ENCODE measurements around the gene GAS5.
"Not testable (repeated sequence)": the region's sequence is repeated elsewhere in the genome, so short reads cannot be mapped to it uniquely, and the experiment has no call there.

The GAS5 gene

DNA sequence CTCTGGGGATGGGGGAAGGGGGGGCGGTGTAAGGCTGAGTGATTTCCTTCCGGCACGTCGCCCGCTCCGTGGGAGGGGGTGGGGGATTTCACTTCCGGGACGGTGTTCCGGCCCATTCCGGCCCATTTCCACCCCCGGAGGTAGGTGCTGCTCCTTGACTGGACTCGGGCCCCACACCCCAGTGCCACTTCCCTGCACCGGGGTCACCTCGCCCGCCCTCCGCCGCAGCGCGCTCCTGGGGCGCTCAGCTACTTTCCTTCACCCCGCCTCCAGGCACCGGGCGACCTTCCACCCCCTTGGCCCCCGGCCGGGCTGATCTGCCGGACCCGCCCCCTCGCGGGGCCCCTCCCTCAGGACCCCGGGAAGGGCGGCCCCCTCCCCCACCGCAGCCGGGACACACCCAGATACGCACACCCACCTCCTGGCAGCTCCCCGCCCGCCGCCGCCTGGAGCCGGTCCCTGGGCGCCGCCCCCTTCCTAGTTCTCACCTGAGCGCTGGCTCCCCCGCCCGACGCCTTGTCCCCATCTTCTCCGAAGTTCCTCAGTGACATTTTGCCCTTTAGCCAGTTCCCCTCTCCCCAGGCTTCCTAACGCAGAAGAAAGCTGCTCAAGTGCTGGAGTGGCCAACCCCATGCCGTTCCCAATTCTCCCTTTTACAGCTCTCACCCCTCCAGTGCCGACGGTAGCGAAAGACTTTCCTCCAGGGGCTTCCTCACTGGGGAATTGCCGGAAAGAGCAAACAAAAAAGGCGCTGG is 654 bp upstream of the GAS5 start, which contains the start of gene ZBTB37:
TSS of gene ZBTB37 (plus strand) at position 115 of the 755 bp plus-strand sequence. CDS start 1,846 bp downstream, outside the sequence.
- DNase-seq, result peak; percentile 88

DNA sequence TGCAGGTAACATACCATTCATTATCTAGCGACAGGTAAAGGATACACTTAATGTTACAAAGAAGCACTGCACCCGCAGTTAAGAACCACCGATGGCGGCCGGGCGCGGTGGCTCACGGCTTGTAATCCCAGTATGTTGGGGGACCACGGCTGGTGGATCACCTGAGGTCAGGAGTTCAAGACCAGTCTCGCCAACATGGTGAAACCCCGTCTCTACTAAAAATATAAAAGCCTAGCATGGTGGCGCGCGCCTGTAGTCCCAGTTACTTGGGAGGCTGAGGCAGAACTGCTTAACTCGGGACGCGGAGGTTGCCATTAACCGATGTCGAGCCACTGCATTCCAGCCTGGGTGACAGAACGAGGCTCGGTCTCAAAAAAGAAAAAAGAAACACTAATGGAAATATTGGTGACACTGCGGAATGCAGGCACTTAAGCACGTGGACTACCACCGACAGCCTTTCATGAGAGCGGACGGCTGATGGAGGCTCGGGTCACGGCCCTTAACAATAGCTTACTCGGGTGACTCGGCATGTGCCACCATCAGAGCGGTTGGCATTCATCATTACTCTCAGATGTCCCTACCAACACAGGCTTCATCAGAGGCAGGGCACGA is 542 bp downstream of the GAS5 start:
- no peak for DNase-seq

DNA sequence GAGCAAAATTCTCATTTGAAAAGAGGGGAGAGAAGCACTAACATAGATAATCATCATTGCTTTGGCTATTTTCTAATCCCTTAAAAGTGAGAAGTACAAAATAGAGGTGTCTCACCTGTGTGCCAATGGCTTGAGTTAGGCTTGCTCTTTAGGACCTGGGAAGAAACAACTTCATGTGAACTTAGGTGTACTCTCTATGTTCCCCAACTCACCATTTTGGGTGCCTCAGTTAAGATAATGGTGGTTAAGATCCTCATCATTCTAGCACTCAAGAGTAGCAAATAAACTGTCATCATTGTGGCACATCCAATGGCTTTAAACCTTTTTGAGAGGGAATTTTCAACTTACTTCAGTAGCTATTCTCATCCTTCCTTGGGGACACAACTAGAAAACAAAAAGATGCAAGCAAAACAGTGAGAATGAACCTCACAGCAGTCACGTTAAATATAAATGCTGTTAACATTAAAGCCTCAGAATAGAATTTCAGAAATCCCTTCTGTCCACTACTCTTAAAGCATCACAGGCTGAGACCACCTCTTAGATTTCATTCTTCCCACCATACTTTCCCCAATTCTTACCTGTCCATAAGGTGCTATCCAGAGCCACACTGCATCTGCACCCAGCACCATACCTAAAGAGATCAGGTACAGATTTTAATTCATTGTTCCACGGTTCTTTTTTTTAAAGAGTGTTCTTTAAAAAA is 1.2 kb downstream of the GAS5 start:
- no peak for DNase-seq

DNA sequence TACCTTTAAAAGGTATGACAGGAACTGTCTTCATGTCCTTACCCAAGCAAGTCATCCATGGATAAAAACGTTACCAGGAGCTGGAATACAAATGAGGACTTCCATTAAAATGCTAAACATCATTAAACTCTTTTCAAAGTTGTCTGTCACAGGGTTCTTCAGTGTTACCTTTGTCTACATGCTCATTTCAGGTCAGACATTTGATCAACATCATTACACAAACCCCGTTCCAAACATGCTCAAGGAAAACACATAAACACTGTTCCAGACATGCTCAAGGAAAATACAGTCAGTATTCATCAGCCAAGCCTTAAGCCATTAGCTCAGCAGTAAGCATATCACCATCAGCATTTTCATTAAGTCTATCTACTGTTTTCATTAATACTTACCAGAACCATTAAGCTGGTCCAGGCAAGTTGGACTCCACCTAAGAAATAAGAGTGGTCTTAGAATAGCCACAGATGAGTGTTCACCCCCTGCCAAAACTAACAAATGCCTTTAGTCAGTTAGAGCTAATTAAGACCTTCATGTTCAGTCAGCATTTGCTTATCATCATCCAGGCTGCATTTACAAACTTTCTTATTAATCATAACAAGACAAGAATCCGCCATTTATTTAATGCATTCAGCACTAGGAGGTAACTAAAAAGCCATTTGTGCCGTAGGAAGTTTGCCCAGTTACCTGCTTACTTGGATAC is 2.2 kb downstream of the GAS5 start:
- no peak for DNase-seq

DNA sequence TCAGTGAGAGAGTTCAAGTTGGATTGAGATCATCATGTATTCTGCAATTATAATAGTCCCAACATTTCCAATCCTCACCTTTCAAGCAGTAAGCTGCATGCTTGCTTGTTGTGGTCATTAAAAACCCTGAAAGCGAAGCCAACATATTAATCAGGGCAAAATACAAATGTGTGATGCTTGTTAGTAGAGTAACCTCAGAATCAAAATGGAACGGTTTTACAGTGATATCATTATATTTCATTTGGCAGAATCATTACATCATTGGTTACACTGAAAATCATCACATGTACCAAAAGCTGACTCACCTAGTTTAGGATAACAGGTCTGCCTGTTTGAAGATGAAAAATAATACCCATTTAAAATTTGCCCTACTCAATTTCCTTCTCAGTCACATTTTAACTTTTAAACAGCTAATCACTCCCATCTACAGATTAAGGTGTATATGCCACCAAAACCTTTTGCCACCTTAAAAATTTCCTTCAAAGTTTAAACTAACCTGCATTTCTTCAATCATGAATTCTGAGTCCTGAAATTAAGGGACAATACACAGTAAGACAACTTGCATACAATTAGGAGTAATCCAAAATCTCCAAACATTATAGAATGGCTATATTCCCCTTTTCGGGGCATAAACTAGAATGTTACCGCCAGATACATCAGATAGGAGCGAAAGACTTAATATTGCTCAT is 3.5 kb downstream of the GAS5 start:
- DNase-seq, result no peak

DNA sequence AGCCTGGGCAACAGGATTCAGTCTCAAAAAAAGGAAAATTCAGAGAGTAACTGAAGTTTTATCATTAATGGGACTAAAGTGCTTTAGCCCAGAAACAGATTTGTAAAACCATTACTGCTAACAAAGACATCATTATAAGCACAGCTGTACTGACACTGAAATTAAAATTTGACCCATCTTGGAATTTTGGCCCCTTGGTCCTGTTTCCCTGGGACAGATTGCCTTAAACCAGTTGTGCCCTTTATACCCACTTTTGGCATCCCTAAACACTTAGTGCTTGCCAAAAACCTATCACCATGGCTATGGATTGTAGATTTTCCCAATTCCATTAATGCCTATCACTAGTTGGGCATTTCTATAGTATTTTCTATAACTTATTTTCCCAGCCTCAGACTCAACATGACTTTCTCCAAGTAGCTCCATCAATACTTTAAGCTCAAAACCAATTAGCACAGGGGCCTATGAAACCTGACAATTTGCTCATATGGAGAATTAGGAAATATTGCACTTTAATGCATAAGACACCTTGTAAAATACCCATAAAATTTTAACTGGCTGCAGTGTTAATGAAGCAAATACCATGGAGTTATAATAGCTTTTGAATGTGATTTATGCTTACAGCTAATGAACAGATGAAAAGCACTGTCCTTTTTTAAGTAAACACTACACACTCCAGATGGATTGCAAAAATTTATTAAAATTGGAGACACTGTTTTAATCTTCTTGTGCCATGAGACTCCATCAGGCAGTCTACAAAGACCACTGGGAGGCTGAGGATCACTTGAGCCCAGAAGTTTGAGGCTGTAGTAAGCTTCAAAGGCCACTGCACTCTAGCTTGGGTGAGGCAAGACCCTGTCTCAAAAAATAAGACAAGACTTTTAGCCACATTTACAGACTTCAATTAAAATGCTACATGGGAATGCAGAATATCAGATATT is 4.3 kb downstream of the GAS5 start:
- DNase-seq, result no peak

DNA sequence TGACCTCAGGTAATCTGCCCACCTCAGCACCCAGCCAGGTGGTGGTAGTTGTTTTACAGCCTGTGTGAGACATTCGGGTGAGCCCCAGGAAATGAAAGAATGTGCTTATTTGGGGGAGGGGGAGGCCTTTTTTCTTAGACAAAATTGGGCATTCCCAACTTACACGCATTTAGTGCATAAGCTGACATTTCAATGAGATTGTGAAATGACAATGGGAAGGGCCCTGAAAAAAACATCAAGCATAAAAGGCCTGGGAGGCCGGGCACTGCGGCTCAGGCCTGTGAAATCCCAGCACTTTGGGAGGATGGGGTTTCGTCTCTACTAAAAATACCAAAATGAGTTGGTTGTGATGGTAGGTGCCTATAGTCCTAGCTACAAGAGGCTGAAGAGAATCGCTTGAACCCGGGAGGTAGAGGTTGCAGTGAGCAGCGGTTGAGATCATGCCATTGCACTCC is 5.0 kb downstream of the GAS5 start:
- DNase-seq, result no peak

DNA sequence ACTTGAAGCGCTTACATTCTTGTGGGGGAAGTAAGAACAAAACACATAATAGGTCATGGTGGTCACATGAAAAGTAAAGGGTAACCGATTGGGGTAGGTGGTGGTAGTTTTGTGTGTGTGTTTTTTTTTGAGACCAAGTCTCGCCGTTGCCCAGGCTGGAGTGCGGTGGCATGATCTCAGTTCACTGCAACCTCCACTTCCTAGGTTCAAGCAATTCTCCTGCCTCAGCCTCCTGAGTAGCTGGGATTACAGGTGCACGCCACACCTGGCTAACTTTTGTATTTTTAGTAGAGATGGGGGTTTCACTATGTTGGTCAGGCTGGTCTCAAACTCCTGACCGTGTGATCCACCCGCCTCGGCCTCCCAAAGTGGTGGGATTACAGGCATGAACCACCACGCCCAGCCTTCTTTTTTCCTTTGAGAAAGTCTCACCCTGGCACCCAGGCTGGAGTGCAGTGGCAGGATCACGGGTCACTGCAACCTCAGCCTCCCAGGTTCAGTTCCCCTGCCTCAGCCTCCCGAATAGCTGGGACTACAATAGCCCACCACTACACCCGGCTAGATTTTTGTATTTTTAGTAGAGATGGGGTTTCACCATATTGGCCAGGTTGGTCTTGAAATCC is 5.5 kb downstream of the GAS5 start:
- DNase-seq, result not testable (repeated sequence)

DNA sequence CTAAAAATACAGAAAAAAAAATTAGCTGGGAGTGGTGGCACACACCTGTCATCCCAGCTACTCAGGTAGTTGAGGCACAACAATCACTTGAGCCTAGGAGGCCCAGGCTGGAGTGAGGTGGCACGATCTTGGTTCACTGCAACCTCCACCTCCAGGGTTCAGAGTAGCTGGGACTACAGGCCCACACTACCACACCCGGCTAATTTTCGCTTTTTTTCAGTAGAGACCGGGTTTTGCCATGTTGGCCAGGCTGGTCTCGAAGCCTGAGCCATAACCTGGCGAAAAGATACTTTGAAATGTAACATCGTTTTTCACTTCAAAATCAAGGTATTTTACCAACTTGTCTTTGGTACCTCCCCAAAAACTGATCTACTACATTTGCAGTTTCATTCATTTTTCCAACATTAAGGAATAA is 6.1 kb downstream of the GAS5 start:
- no peak for DNase-seq

DNA sequence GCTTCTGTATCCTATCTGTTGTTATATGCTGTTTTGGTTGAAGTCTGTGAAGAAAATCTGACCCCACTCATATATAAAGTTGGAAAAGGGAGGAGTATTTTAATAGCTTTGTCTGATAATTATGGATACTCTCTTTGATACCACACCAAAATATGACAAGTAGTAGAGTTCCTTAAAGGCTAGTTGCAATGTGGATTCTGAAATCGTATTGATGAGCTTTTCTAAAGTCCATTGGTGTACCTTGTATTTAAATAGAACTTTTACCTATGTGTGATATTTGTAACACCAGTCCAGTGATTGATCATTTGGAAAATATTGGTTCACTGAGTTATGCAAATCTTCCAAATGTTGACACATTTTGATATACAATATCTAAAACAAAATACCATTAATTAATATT is 7.7 kb downstream of the GAS5 start:
- no peak for DNase-seq

DNA sequence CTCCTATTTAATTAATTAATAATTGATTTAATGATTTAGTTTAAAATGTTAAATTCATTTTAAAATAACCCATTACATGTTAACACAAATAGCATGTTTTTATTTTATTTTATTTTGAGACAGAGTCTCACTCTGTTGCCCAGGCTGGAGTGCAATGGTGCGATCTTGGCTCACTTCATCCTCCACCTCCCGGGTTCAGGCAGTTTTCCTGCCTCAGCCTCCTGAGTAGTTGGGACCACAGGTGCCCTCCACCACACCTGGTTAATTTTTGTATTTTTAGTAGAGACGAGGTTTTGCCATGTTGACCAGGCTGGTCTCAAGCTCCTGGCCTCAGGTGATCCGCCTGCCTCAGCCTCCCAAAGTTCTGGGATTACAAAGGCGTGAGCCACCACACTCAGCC is 8.2 kb downstream of the GAS5 start:
- not testable (repeated sequence) for DNase-seq

DNA sequence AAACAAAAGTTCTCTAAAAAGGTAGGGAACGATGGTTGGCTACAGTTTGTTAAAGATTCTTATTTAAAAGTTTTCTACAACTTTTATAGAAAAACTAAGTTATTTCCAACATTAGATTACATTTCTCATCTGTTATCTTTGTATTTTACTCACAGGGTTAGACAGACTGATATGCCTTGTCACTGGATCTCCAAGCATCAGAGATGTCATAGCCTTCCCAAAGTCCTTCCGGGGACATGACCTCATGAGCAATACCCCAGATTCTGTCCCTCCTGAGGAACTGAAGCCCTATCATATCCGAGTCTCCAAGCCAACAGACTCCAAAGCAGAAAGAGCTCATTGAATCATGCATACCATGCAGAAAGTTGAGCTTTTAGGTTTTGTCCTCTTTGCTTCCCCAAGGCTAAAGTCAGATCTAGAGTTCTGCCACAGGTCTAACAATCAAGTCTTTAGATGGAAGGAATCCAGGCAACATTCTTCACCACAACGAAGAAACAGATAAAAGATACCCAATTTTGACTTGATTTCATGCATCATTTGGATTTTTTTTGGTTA is 10.3 kb downstream of the GAS5 start:
- DNase-seq, result no peak

DNA sequence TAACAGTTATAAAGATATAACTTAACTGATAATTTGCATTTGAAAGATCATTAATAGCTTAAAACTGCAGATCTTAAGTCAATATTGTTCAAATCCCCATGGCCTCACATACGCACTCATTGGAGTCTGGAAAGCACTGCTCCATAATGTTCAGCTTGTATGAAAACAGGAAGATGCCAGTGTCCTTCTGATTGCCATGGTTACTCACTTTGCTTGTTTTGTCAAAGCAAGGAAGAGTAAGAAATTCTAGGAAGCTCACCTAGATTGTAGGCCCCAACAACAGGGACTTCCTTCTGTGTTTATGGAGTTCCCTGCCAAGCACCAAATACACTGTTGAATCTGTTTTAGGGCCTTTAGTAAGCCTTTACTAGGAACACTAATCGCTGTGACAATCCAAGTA is 10.9 kb downstream of the GAS5 start:
- no peak for DNase-seq

DNA sequence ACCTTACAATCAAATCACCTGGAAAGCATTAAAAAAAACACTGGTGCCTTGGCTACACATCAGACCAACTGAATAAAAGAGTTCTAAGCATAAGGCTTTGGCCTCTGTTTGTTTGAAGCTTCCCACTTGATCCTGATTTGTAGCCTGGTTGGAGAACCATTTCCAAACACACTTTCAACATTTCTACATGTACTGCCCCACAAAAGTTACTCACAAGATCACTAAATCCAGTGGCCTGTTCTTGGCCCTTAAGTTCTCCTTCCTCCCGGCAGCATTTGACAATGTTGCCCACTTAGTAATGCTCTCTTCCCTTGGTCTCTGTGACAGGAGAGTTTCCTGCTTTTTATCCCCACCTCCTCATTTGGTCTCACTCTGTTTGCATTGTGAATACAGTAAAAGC is 11.8 kb downstream of the GAS5 start:
- DNase-seq, result no peak

DNA sequence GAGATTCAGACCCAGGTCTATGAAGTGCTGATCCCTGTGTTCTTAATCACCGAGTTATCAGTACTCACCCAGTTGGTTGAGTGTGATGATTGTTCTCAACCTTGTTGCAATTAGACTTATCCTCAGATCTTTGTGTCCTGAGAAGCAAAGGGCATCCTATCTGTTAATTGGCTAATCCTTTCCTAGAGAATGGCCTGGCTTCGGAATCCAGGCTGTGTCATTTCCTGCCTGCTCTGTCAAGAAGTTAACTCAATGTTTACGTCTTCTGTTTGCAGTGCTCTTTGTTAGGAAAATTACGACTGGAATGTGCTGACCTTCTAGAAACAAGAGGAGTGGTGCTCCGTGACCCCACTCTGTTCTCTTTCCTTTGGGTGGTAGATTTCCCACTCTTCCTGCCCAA is 14.7 kb downstream of the GAS5 start:
- no peak for DNase-seq

DNA sequence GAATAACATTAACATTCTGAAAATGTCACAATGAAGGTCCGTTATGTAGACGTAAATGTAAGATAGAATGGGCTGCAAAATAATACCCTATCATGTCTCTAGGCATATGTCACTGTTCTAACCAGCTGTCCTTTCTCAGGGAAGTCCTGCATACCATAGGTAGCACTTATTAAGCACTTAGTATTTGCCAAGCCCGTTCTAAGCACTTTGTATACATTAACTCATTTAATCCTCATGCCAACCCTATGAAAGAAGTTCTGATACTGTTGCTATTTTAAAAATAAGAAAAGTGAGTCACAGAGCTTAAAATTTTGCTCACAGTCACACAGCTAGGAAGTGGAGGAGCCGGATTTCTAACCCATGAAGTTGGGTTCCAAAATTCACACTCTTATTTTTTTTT is 15.7 kb downstream of the GAS5 start:
- no peak for DNase-seq

DNA sequence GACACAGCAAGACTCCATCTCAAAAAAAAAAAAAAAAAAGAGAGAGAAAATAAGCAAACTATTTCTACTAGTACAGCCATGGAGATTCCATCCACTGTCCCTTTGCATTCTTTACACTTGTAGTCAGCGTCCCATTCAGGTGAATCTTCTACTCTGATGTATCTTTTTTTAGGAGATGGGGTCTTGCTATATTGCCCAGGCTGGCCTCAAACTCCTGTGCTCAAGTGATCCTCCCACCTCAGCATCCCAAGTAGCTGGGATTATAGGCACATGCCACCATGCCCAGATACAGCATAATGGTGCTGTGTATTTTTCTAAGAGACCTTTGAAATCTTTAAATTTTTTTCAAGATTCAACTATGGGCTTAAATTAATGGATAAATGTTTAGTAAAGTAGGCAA is 35.0 kb downstream of the GAS5 start:
- no peak for DNase-seq

DNA sequence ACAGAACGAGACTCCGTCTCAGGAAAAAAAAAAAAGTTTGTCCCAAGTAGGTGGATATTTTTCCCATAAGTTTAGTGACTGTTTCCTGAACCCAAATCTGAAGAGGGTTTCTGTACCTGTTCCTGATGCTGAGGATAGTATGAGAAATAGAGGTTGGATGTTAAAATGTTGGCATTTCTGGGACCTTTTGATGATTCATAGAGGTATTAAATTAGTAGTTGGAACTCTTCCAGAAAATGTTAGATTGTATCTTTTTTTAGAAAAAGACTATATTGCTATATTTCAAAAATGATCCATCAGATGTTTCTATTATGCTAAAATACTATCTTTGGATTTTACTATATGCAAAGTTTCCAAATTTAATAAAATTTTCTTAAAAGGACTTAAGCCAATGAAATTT is 40.2 kb downstream of the GAS5 start:
- DNase-seq, result no peak

DNA sequence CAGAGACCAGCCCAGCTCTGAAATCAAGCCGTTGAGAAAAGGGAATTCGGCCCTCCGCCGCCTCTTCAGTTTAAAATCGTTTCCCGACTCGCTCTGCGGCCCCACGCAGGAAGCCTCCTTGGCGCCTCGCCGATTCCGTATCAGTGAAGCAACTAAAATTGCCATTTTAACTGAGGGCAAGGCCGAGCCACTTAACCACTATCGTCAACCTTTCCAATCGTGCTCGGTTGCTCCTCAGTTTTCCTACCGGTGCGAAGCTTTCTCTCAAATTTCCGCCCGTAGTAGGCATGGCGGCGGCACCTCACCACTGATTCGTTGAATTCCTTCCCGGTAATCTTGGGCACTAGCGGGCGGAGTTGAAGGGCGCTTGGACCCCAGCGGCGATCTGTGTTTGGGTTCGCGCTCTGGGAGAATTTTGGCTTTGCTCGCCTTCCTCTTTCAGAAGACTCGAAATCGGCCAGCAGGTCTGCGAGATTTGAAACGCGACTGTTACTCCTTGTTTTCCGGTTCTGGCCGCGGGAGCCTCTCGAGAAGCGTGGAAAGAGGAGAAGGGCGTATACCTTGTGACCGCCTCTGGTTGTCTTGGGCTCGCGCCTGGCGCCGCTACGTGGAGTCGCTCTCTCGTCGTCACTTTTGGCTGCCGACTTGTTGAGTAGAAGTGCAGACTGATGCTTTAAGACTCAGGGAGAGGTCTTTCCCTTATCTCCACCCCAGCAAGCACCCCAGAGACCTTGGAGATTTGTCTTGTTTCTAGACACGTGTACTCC is 43.3 kb downstream of the GAS5 start, which contains the start of the genes CENPL and DARS2:
TSS of gene CENPL (minus strand) at position 569 of the 767 bp plus-strand sequence. CDS start 13,584 bp downstream, outside the sequence.
TSS of gene DARS2 (plus strand) at position 359 of the 767 bp plus-strand sequence. CDS start 557 bp downstream, outside the sequence.
- peak; percentile 94 for DNase-seq

Data from central memory CD4-positive, alpha-beta T cell (primary cell).